Measurements from ENCODE around the gene CDH23.
"Not testable (repeated sequence)": the region's sequence is repeated elsewhere in the genome, so short reads cannot be mapped to it uniquely, and the experiment has no call there.

Gene CDH23

GRCh38 chr10:71850021-71850742 lies 453.5 kb downstream of the CDH23 start:
- H3K9ac ChIP-seq: peak overlapping the region; percentile 99
- peaks cover 14% of the 10 kb centered on the region for H3K4me1 ChIP-seq
- peak overlapping the region; percentile 96 for H3K4me3 ChIP-seq (ENCODE audit: low read depth, low read length)
- no peaks in the 10 kb centered on the region for H3K27me3 ChIP-seq (ENCODE audit: control insufficient read depth, insufficient read depth, low read length)
- H3K79me2 ChIP-seq: peaks cover 53% of the 10 kb centered on the region
- H2AFZ ChIP-seq: peak overlapping the region; percentile 87
- H3K4me2 ChIP-seq (ENCODE audit: low read length): peak overlapping the region; percentile 78
- TF ChIP-seq CTCF (IDR thresholded peaks at IDR 0.05): no peak
- peak overlapping the region; percentile 98 for H3K27ac ChIP-seq
- H3K9me3 ChIP-seq (ENCODE audit: control insufficient read depth, low read length): no peaks in the 10 kb centered on the region
- H3K36me3 ChIP-seq (ENCODE audit: control insufficient read depth, insufficient read depth, low read length): no peaks in the 10 kb centered on the region

GRCh38 chr10:71850743-71851464 lies 454.2 kb downstream of the CDH23 start, which contains the start of gene PSAP:
TSS of gene PSAP (minus strand) at chr10:71851251. CDS start at chr10:71851221, 30 bp downstream.
- Histone ChIP-seq H2AFZ (peak within 1 kb of the TSS; percentile 87), H3K79me2 (peaks cover 46% of the 10 kb centered on the region), H3K27ac (peak within 1 kb of the TSS; percentile 98), H3K4me2 (ENCODE audit: low read length) (peak within 1 kb of the TSS; percentile 78), H3K36me3 (ENCODE audit: control insufficient read depth, insufficient read depth, low read length) (no peaks in the 10 kb centered on the region), H3K27me3 (ENCODE audit: control insufficient read depth, insufficient read depth, low read length) (no peaks in the 10 kb centered on the region), H3K9me3 (ENCODE audit: control insufficient read depth, low read length) (no peaks in the 10 kb centered on the region), H3K4me1 (peaks cover 14% of the 10 kb centered on the region), H3K9ac (peak within 1 kb of the TSS; percentile 99), H3K4me3 (ENCODE audit: low read depth, low read length) (peak within 1 kb of the TSS; percentile 96)
- no peak for TF ChIP-seq CTCF (IDR thresholded peaks at IDR 0.05)

- Histone ChIP-seq H3K4me3 (ENCODE audit: low read depth, low read length) (peak overlapping the region; percentile 96), H3K4me1 (peaks cover 14% of the 10 kb centered on the region), H3K27ac (peak overlapping the region; percentile 98), H2AFZ (peak overlapping the region; percentile 87), H3K4me2 (ENCODE audit: low read length) (peak overlapping the region; percentile 43), H3K79me2 (peaks cover 45% of the 10 kb centered on the region)
- not testable (repeated sequence) for H3K9me3 ChIP-seq (ENCODE audit: control insufficient read depth, low read length); H3K36me3 ChIP-seq (ENCODE audit: control insufficient read depth, insufficient read depth, low read length); H3K9ac ChIP-seq; H3K27me3 ChIP-seq (ENCODE audit: control insufficient read depth, insufficient read depth, low read length)
Measured at GRCh38 chr10:71851465-71852095, 454.9 kb downstream of the CDH23 start.

GRCh38 chr10:71852355-71852937 lies 455.7 kb downstream of the CDH23 start:
- no peak overlapping the region for H3K27ac ChIP-seq
- H3K9ac ChIP-seq: no peak overlapping the region
- H3K4me2 ChIP-seq (ENCODE audit: low read length): no peak overlapping the region

More at GRCh38 chr10:71852355-71852937, 455.7 kb downstream of the CDH23 start:
- Histone ChIP-seq H3K27me3 (ENCODE audit: control insufficient read depth, insufficient read depth, low read length) (no peaks in the 10 kb centered on the region), H3K36me3 (ENCODE audit: control insufficient read depth, insufficient read depth, low read length) (no peaks in the 10 kb centered on the region), H3K4me3 (ENCODE audit: low read depth, low read length) (no peak overlapping the region), H3K4me1 (peaks cover 14% of the 10 kb centered on the region), H3K9me3 (ENCODE audit: control insufficient read depth, low read length) (no peaks in the 10 kb centered on the region), H2AFZ (no peak overlapping the region), H3K79me2 (peaks cover 36% of the 10 kb centered on the region)
- TF ChIP-seq CTCF (IDR thresholded peaks at IDR 0.05): no peak
